Sigmoid colon (tissue), 7 donors: ENCODE data around the gene CALHM3. TPM values are rescaled to one million over a fixed set of nuclear protein-coding genes. Genes with fewer than 3 reads are reported as not detected.

ENCODE experiments used
- DNase-seq: peaks from one replicate; pipeline ENCODE4 v3.0.0-alpha.2; 2019
- H3K27ac ChIP-seq, 4 donors: fragments of 200-600 bp; sonication (generic); one replicate each; pipeline ENCODE4 v1.5.1; 2016 to 2019; ENCODE audit warnings: mild to moderate bottlenecking in 1 of 4
- H3K27me3 ChIP-seq, 3 donors: fragments of 200-600 bp; sonication (generic); one replicate each; pipeline ENCODE4 v1.5.1; 2019; ENCODE audit warnings: mild to moderate bottlenecking in 1 of 3
- H3K36me3 ChIP-seq, 4 donors: fragments of 200-600 bp; sonication (generic); one replicate each; pipeline ENCODE4 v1.5.1; 2016 to 2019
- H3K4me1 ChIP-seq, 4 donors: fragments of 200-600 bp; sonication (generic); one replicate each; pipeline ENCODE4 v1.5.1; 2017 to 2019
- H3K4me3 ChIP-seq, 4 donors: fragments of 200-600 bp; sonication (generic); one replicate each; pipeline ENCODE4 v1.5.1; 2017 to 2019; ENCODE audit warnings: mild to moderate bottlenecking in 2 of 4, moderate library complexity in 1 of 4
- H3K9me3 ChIP-seq, 4 donors: fragments of 200-600 bp in 3 of 4; sonication (generic) in 3 of 4; one replicate each; pipeline versions ENCODE4 v1.5.1 to v1.6.1; 2013 to 2019
- EP300 ChIP-seq, 4 donors: sonication (generic); formaldehyde crosslinking; IDR thresholded peaks; one replicate each; pipeline ENCODE4 v1.6.1; 2017; ENCODE audit warnings: antibody characterized with exemption in 4 of 4
- POLR2A ChIP-seq, 2 donors: fragments of 450-650 bp; IDR thresholded peaks; one replicate each; pipeline ENCODE4 v1.6.1; 2016; ENCODE audit warnings: antibody characterized with exemption in 2 of 2, mild to moderate bottlenecking in 2 of 2, moderate library complexity in 2 of 2
- POLR2AphosphoS5 ChIP-seq, 4 donors: sonication (generic); formaldehyde crosslinking; IDR thresholded peaks; one replicate each; pipeline ENCODE4 v1.6.1; 2017; ENCODE audit warnings: antibody characterized with exemption in 4 of 4
- WGBS, 2 donors: extraction: QIAGEN DNeasy Blood & Tissue Kit; methylation state at CpG; one replicate each; pipeline ENCODE4 v1.1.7; 2013; 5-methylcytosine and 5-hydroxymethylcytosine counted together
- intact Hi-C: fragments of 100-400 bp; cut with DNase I; formaldehyde crosslinking; loops from one replicate; pipeline ENCODE4 v1.15.1; 2023
- polyA plus RNA-seq, 3 donors: library from polyadenylated mRNA; stranded (reverse); fragments of 200-250 nt; gene quantifications; one replicate each; pipeline ENCODE4 v1.2.3, GENCODE V29; 2013
- total RNA-seq, 4 donors: library from RNA; depleted of rRNA; stranded (reverse); fragments of >200 nt; gene quantifications; one replicate each; pipeline ENCODE4 v1.1.0, GENCODE V29; 2016
- TF ChIP-seq, protein P1 (sequence below), 4 experiments: fragments of 450-650 bp in 3 of 4; fragments of 200-600 bp in 1 of 4; IDR thresholded peaks; one replicate each; pipeline ENCODE4 v1.5.1; 2016 to 2019; ENCODE audit warnings: antibody characterized with exemption in 4 of 4, mild to moderate bottlenecking in 3 of 4, moderate library complexity in 2 of 4
- donor health status: healthy with polysubstance abuse.
- donor health status: Bipolar disorder and iron deficiency.
- donor health status: healthy.

CALHM3 gene
- total and polyA plus RNA-seq, 7 donors: not detected

DNA sequence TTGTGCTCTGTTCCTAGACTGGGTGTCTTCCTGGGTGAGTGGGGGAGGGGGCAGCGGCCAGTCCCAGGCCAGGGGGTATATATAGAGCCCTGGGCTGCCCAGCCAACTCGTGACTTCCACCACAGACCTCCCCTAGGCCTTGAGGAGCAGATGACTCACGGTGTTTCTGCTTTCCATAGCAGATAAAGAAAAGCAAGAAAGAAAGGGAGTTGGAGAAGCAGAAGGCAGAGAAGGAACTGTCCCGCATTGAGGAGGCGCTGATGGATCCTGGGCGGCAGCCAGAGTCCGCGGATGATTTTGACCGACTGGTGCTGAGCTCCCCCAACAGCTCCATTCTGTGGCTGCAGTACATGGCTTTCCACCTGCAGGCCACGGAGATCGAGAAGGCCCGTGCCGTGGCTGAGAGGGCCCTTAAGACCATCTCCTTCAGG lies 37.0 kb downstream of the CALHM3 start:
- WGBS, 2 donors: 86 to 87% methylated on average over 13 of the region's 13 CpGs
- TF ChIP-seq EP300 (IDR thresholded peaks at IDR 0.05): no peak
- TF ChIP-seq POLR2A (IDR thresholded peaks at IDR 0.05): no peak
- TF ChIP-seq, protein P1, sequence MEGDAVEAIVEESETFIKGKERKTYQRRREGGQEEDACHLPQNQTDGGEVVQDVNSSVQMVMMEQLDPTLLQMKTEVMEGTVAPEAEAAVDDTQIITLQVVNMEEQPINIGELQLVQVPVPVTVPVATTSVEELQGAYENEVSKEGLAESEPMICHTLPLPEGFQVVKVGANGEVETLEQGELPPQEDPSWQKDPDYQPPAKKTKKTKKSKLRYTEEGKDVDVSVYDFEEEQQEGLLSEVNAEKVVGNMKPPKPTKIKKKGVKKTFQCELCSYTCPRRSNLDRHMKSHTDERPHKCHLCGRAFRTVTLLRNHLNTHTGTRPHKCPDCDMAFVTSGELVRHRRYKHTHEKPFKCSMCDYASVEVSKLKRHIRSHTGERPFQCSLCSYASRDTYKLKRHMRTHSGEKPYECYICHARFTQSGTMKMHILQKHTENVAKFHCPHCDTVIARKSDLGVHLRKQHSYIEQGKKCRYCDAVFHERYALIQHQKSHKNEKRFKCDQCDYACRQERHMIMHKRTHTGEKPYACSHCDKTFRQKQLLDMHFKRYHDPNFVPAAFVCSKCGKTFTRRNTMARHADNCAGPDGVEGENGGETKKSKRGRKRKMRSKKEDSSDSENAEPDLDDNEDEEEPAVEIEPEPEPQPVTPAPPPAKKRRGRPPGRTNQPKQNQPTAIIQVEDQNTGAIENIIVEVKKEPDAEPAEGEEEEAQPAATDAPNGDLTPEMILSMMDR (IDR thresholded peaks at IDR 0.05): no peak
- no peak for TF ChIP-seq POLR2AphosphoS5 (IDR thresholded peaks at IDR 0.05)
- Histone ChIP-seq H3K27ac (peak overlapping the region in 2 of 4 donors; percentile 24 to 41), H3K4me1 (peaks cover 0 to 16% (median 0%) of the 10 kb centered on the region in 4 donors), H3K9me3 (no peaks in the 10 kb centered on the region), H3K36me3 (peaks cover 21 to 100% (median 58%) of the 10 kb centered on the region in 4 donors), H3K4me3 (no peak overlapping the region), H3K27me3 (no peaks in the 10 kb centered on the region)
- no peak for DNase-seq
- intact Hi-C loops: no loop called here

DNA sequence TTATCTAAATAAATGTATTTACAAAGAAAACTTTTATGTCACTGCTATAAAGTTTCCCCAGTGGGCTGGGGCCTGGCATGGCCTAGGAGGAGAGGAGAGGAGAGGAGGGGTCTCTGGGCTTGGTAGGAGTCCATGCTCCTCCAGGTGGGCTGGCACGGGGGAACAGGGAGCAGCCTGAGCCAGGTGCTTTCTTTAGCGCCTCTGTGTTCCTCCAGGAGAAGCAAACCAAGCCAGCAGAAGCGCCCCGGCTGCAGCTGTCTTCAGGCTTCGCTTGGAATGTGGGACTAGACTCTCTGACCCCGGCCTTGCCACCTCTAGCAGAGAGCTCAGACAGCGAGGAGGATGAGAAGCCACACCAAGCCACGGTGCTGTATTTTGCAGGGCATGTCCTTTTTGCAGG lies 37.4 kb downstream of the CALHM3 start:
- Histone ChIP-seq H3K9me3 (no peaks in the 10 kb centered on the region), H3K27me3 (no peaks in the 10 kb centered on the region), H3K4me3 (no peak overlapping the region), H3K36me3 (peaks cover 24 to 100% (median 57%) of the 10 kb centered on the region in 4 donors), H3K27ac (no peak overlapping the region), H3K4me1 (peaks cover 0 to 12% (median 0%) of the 10 kb centered on the region in 4 donors)
- no peak for DNase-seq
- TF ChIP-seq, protein P1 (IDR thresholded peaks at IDR 0.05): no peak
- TF ChIP-seq POLR2A (IDR thresholded peaks at IDR 0.05) (no peak), POLR2AphosphoS5 (IDR thresholded peaks at IDR 0.05) (no peak), EP300 (IDR thresholded peaks at IDR 0.05) (no peak)
- 82 to 85% methylated on average over 8 of the region's 8 CpGs for WGBS, 2 donors
- intact Hi-C loops: no loop called here

DNA sequence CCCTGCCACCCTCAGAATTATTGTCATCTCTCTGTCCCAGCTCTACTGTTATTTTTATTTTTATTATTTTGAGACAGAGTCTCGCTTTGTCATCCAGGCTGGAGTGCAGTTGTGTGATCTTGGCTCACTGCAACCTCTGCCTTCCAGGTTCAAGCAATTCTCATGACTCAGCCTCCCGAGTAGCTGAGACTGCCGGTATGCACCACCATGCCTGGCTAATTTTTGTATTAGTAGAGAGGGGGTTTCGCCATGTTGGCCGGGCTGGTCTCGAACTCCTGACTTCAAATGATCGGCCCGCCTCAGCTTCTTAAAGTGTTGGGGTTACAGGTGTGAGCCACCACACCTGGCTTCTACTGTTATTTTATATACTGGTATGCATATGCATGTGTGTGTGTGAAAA lies 37.8 kb downstream of the CALHM3 start:
- no peaks in the 10 kb centered on the region for H3K9me3 ChIP-seq
- H3K36me3 ChIP-seq: peaks cover 24 to 100% (median 57%) of the 10 kb centered on the region in 4 donors
- intact Hi-C loops: no loop called here
- peaks cover 0 to 9% (median 0%) of the 10 kb centered on the region in 4 donors for H3K4me1 ChIP-seq
- no peak overlapping the region for H3K4me3 ChIP-seq
- H3K27ac ChIP-seq: no peak overlapping the region
- WGBS, 2 donors: 96 to 97% methylated on average over 8 of the region's 8 CpGs
- no peaks in the 10 kb centered on the region for H3K27me3 ChIP-seq
- no peak for TF ChIP-seq EP300 (IDR thresholded peaks at IDR 0.05)
- TF ChIP-seq POLR2AphosphoS5 (IDR thresholded peaks at IDR 0.05): no peak
- TF ChIP-seq, protein P1 (IDR thresholded peaks at IDR 0.05): no peak
- no peak for TF ChIP-seq POLR2A (IDR thresholded peaks at IDR 0.05)
- DNase-seq: no peak

DNA sequence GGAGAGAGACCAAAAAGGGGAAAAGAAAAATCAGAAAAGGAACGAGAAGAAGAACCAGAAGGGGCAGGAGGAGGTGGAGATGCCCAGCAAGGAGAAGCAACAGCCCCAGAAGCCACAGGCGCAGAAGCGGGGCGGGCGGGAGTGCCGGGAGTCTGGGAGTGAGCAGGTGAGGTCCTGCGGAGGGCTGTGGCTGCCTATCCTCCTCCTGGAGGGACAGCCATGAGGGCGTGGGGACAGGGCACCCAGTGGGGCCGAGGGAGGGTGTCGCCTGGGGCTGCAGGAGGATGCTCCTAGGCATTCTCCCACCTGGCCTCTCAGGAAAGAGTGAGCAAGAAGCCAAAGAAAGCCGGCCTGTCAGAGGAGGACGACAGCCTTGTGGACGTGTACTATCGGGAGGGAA lies 38.6 kb downstream of the CALHM3 start:
- intact Hi-C loops: no loop called here
- Histone ChIP-seq H3K27me3 (no peaks in the 10 kb centered on the region), H3K27ac (no peak overlapping the region), H3K4me1 (peaks cover 0 to 4% (median 0%) of the 10 kb centered on the region in 4 donors), H3K4me3 (no peak overlapping the region), H3K36me3 (peaks cover 24 to 100% (median 54%) of the 10 kb centered on the region in 4 donors), H3K9me3 (no peaks in the 10 kb centered on the region)
- DNase-seq: no peak
- TF ChIP-seq EP300 (IDR thresholded peaks at IDR 0.05): no peak
- TF ChIP-seq POLR2A (IDR thresholded peaks at IDR 0.05): no peak
- TF ChIP-seq, protein P1 (IDR thresholded peaks at IDR 0.05): no peak
- no peak for TF ChIP-seq POLR2AphosphoS5 (IDR thresholded peaks at IDR 0.05)
- WGBS, 2 donors: 95 to 96% methylated on average over 14 of the region's 14 CpGs

DNA sequence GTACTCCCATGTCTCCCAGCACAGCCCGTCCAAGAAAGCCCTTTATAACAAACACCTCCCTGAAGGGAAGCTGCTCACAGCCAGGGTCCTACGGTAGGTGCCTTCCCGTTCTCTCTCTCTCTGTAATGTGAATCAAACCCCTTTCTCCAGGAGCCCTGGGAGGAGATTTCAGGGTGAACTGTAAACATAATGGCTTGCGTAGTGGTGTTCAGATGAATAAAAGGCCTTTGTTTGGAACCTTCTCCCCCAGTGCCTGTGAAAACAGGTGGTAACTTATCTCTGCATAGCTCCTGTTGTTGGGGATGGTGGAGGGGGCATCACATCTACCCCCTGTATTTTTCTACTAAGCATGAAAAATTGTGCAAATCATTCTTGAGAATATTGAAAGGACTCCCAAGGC lies 39.3 kb downstream of the CALHM3 start:
- H3K27me3 ChIP-seq: no peaks in the 10 kb centered on the region
- peaks cover 24 to 100% (median 51%) of the 10 kb centered on the region in 4 donors for H3K36me3 ChIP-seq
- no peaks in the 10 kb centered on the region for H3K9me3 ChIP-seq
- H3K4me3 ChIP-seq: no peak overlapping the region
- TF ChIP-seq POLR2AphosphoS5 (IDR thresholded peaks at IDR 0.05) (no peak), EP300 (IDR thresholded peaks at IDR 0.05) (no peak), POLR2A (IDR thresholded peaks at IDR 0.05) (no peak)
- TF ChIP-seq, protein P1 (IDR thresholded peaks at IDR 0.05): no peak
- no peak for DNase-seq
- 94% methylated on average over 4 of the region's 4 CpGs for WGBS, 2 donors
- H3K27ac ChIP-seq: no peak overlapping the region
- no peaks in the 10 kb centered on the region for H3K4me1 ChIP-seq
- intact Hi-C loops: no loop called here
